Immature natural killer cell (primary cell): ENCODE data around the gene SLAMF1. TPM values are rescaled to one million over a fixed set of nuclear protein-coding genes. Genes with fewer than 3 reads are reported as not detected.
A peak's percentile ranks its signal among the peaks of the same experiment; 100 is the strongest.
"Not testable (repeated sequence)": the region's sequence is repeated elsewhere in the genome, so short reads cannot be mapped to it uniquely, and the experiment has no call there.

ENCODE experiments used
- DNase-seq, 3 donors: peaks; one replicate each; pipeline ENCODE4 v3.0.0; 2022; ENCODE audit warnings: mixed read lengths in 1 of 3
- H3K27ac Mint-ChIP-seq, 6 donors: one replicate each; pipeline ENCODE4 v1.8.0; 2020; ENCODE audit warnings: mixed read lengths in 6 of 6, mild to moderate bottlenecking in 5 of 6, inconsistent platforms in 4 of 6, moderate library complexity in 3 of 6
- H3K27me3 Mint-ChIP-seq, 3 donors: one replicate each; pipeline ENCODE4 v1.8.0; 2020 to 2021; ENCODE audit warnings: low read depth in 3 of 3, mild to moderate bottlenecking in 3 of 3, mixed read lengths in 3 of 3, moderate library complexity in 3 of 3, inconsistent platforms in 1 of 3
- H3K36me3 Mint-ChIP-seq, 3 donors: one replicate each; pipeline ENCODE4 v1.8.0; 2020; ENCODE audit warnings: mixed read lengths in 3 of 3, inconsistent platforms in 2 of 3, mild to moderate bottlenecking in 2 of 3
- H3K4me1 Mint-ChIP-seq, 2 donors: one replicate each; pipeline ENCODE4 v1.8.0; 2020; ENCODE audit warnings: inconsistent platforms in 2 of 2, mild to moderate bottlenecking in 2 of 2, mixed read lengths in 2 of 2, moderate library complexity in 1 of 2
- H3K4me3 Mint-ChIP-seq, 5 donors: one replicate each; pipeline ENCODE4 v1.8.0; 2020; ENCODE audit warnings: mild to moderate bottlenecking in 5 of 5, mixed read lengths in 5 of 5, inconsistent platforms in 3 of 5, moderate library complexity in 3 of 5
- H3K9me3 Mint-ChIP-seq, 6 donors: one replicate each; pipeline ENCODE4 v1.8.0; 2020; ENCODE audit warnings: mild to moderate bottlenecking in 6 of 6, mixed read lengths in 6 of 6, inconsistent platforms in 4 of 6, moderate library complexity in 3 of 6
- polyA plus RNA-seq, 3 donors: library from polyadenylated mRNA; unstranded; fragments of 300-500 nt; fragmentation: Illumina TruSeq; gene quantifications; one replicate each; pipeline ENCODE4 v1.2.3, GENCODE V29; 2021

Gene SLAMF1
- polyA plus RNA-seq, 3 donors from 2014 or later: 0.12 to 0.21 TPM; not detected in 1

- no peak overlapping the region for H3K4me3 Mint-ChIP-seq
- no peaks in the 10 kb centered on the region for H3K36me3 Mint-ChIP-seq
- H3K27ac Mint-ChIP-seq: no peak overlapping the region
- no peaks in the 10 kb centered on the region for H3K9me3 Mint-ChIP-seq
- H3K4me1 Mint-ChIP-seq: peaks cover 39 to 44% of the 10 kb centered on the region in 2 donors
- H3K27me3 Mint-ChIP-seq: peaks cover 0 to 3% (median 2%) of the 10 kb centered on the region in 3 donors
- no peak for DNase-seq
Measured at GRCh38 chr1:160631983-160632625, 14.7 kb downstream of the SLAMF1 start.

- peaks cover 0 to 4% (median 3%) of the 10 kb centered on the region in 3 donors for H3K27me3 Mint-ChIP-seq
- no peak for DNase-seq
- peaks cover 31 to 36% of the 10 kb centered on the region in 2 donors for H3K4me1 Mint-ChIP-seq
- H3K36me3 Mint-ChIP-seq: peaks cover 0 to 3% (median 0%) of the 10 kb centered on the region in 3 donors
- H3K4me3 Mint-ChIP-seq: no peak overlapping the region
- H3K9me3 Mint-ChIP-seq: no peaks in the 10 kb centered on the region
- no peak overlapping the region for H3K27ac Mint-ChIP-seq
Measured at GRCh38 chr1:160630523-160631451, 16.1 kb downstream of the SLAMF1 start.

DNA sequence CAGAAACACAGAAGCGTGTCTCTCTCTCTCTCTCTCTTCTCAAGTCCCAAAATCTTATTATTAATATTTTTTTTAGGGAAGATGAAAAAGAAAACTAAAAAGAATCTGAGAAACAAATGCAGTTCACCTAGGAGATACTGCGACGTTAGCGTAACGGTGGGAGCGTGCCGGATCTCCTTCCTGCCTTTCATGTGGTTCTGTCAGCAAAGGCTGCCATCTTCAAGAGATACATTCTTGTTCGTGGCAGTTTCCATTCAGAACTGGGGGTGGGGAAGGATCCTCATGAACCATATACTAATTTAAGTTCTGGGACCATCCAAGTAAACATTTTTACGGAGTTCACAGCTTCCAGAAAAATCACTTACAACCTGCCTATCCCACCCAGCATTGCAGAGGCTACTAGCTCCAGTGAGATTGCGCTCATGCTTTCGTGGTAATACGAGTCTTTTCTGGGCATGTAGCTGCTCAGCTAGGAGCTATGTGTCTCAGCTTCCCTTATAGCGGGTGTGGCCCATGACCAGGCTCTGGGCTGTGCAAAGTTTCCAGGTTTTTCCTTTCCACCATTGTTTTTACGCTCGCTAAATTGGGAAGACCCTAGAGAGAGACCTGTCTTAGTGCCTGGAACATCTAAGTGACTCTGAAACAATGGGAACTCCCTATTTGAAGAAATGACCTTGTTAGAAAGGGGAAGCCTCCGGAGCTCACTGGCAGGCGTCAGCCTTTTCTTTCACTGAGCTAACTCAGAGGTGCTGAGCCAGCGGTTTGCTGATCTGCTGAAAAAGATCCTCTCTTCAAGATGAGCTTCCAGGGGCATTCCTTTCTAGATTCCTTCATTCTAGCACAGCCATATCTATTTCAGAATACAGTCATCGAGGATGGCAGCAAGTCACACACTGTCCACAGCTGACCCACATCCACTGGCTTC lies 17.3 kb downstream of the SLAMF1 start:
- Mint-ChIP-seq H3K9me3 (no peaks in the 10 kb centered on the region), H3K4me1 (peaks cover 28 to 36% of the 10 kb centered on the region in 2 donors), H3K27ac (no peak overlapping the region), H3K4me3 (peak overlapping the region in 1 of 5 donors; percentile 15), H3K36me3 (peaks cover 0 to 3% (median 0%) of the 10 kb centered on the region in 3 donors), H3K27me3 (peaks cover 0 to 4% (median 0%) of the 10 kb centered on the region in 3 donors)
- peak in 2 of 3 donors; percentile 19 to 27 for DNase-seq

DNA sequence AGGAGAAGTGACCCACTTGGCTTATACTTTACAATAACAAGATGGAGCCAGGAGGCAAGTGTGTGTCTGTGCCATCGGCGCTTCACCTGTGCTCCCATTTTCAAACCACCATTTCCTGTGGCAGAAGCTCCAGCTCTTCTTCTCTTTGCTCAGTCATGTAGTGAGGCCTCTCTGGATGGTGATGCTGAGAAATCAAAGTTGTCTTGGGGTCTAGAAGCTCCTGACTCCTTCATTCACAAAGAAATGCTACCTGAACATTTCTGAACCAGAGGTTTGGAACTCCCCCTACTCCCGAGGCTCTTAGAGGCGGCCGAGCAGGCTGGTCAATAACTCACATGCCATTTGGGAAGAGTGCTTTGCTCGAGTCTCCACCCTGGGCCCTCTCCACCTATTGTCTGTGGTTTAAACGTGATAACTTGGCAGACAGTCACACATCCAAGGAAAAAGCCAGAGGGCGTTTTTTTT lies 18.0 kb downstream of the SLAMF1 start:
- Mint-ChIP-seq H3K27me3 (peaks cover 0 to 4% (median 0%) of the 10 kb centered on the region in 3 donors), H3K36me3 (peaks cover 0 to 3% (median 0%) of the 10 kb centered on the region in 3 donors), H3K4me1 (peaks cover 34 to 43% of the 10 kb centered on the region in 2 donors), H3K9me3 (no peaks in the 10 kb centered on the region), H3K27ac (no peak overlapping the region), H3K4me3 (peak overlapping the region in 3 of 5 donors; percentile 7 to 15 (median 9))
- DNase-seq: no peak

DNA sequence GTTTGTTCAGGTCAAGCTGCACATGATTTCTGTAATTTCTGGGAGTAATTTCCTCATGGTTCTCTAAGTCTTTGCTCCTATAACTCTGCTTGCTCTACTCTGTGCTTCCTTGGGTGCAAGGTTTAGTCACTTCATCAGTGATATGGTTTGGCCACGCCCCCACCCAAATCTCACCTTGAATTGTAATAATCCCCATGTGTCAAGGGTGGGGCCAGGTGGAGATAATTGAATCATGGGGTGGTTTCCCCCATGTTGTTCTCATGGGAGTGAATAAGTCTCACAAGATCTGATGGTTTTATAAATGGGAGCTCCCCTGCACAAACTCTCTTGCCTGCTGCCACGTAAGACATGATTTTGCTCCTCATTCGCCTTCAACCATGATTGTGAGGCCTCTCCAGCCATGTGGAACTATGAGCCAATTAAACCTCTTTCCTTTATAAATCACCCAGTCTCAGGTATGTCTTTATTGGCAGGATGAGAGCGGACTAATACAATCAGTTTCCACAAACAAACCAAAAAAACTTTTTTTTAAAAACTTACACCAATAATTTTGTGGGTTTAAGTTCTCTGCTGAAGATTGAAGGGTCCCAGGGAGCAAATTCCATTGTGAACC lies 19.1 kb downstream of the SLAMF1 start:
- not testable (repeated sequence) for H3K4me3 Mint-ChIP-seq

DNA sequence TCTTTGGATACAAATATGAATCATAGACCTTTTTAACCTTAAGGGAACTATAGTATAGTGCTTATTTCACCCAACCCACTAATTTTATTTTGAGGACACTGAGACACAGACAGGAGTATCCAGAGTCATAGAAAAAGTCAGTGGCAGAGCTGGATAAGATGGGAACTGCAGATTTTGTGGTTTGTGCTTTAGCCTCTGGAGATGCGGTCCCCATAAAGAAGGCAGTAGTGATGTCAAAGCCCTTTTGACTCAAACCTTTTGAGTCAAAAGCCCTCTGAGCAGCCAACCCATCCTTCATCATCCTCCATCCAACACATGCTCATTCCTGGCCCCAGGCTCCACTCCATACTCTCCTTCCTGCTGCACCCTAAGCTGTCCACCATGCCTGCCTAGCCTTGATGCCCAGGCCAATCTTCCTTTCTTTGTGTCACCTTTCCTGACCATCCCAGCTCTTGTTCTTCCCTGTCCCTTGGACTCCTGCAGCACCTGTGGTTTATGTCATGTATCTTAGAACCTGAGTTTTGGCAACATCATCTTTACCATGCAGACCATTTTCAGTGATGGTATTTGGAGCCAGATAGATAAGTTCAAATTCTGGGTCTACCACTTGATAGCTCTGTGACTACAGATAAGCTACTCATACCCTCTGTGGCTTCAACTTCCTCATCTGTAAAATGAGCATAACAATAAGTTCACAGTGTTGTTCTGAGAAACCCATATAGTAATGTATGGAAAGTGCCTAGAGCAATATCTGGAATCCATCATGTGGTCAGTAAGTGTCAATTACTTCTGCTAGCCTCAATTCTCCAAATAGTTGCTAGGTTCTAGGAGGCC lies 20.1 kb downstream of the SLAMF1 start:
- no peak for DNase-seq
- Mint-ChIP-seq H3K27ac (no peak overlapping the region), H3K36me3 (peaks cover 0 to 3% (median 0%) of the 10 kb centered on the region in 3 donors), H3K27me3 (peaks cover 0 to 2% (median 1%) of the 10 kb centered on the region in 3 donors), H3K4me1 (peaks cover 37 to 48% of the 10 kb centered on the region in 2 donors), H3K9me3 (no peaks in the 10 kb centered on the region), H3K4me3 (no peak overlapping the region)

More for the DNA sequence above, 19.1 kb downstream of the SLAMF1 start:
- not testable (repeated sequence) for DNase-seq, H3K27me3 Mint-ChIP-seq, H3K27ac Mint-ChIP-seq, H3K36me3 Mint-ChIP-seq, H3K9me3 Mint-ChIP-seq
- H3K4me1 Mint-ChIP-seq: peaks cover 38 to 50% of the 10 kb centered on the region in 2 donors

DNA sequence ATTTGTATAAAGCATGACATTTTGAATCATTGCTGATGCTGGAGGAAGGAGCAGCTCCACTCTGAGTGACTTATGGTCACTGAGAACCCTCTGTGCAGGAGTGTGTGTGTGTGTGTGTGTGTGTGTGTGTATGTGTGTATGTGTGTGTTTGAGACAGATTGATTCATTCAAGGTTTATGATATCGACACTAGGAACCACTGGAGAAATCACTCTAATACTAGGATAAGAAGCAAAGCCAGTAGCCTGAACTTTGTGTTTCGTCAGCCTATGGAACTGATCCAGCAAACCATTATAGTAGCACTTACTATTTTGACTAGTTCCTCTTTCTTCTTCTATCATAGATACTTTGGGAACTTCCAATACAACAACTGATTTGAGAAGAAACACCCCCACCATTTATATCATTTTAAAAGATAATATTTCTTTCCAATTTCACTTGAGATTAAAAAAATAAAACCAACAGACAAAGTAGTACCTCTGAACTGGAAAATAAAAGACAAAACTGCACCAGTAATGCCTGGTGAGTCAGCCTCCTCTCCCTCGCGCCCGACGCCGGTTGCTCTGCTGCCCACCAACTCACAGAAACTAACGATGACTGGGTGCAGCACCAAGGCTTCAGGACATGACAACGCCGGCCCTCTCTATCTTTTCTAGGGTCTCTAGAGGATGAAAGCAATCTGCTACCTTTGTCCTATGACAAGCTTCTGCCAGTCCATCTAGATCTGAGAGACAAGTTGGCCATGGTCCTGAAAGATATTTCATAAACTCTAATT lies 20.9 kb downstream of the SLAMF1 start:
- Mint-ChIP-seq H3K27ac (no peak overlapping the region), H3K4me1 (peaks cover 34 to 43% of the 10 kb centered on the region in 2 donors), H3K9me3 (no peaks in the 10 kb centered on the region)

GRCh38 chr1:160625321-160625720 lies 21.5 kb downstream of the SLAMF1 start:
- Mint-ChIP-seq H3K27me3 (peaks cover 1 to 2% (median 2%) of the 10 kb centered on the region in 3 donors), H3K27ac (no peak overlapping the region), H3K9me3 (no peaks in the 10 kb centered on the region), H3K36me3 (peaks cover 0 to 3% (median 0%) of the 10 kb centered on the region in 3 donors), H3K4me3 (no peak overlapping the region), H3K4me1 (peaks cover 34 to 43% of the 10 kb centered on the region in 2 donors)
- DNase-seq: no peak

More for the DNA sequence above, 20.9 kb downstream of the SLAMF1 start:
- no peak for DNase-seq
- H3K36me3 Mint-ChIP-seq: peaks cover 0 to 3% (median 0%) of the 10 kb centered on the region in 3 donors
- peaks cover 1 to 2% (median 2%) of the 10 kb centered on the region in 3 donors for H3K27me3 Mint-ChIP-seq
- no peak overlapping the region for H3K4me3 Mint-ChIP-seq

- H3K27me3 Mint-ChIP-seq: peaks cover 1 to 2% (median 2%) of the 10 kb centered on the region in 3 donors
- H3K36me3 Mint-ChIP-seq: peaks cover 0 to 3% (median 0%) of the 10 kb centered on the region in 3 donors
- no peak overlapping the region for H3K27ac Mint-ChIP-seq
- no peaks in the 10 kb centered on the region for H3K9me3 Mint-ChIP-seq
- peaks cover 30 to 43% of the 10 kb centered on the region in 2 donors for H3K4me1 Mint-ChIP-seq
- no peak for DNase-seq
- no peak overlapping the region for H3K4me3 Mint-ChIP-seq
Measured at GRCh38 chr1:160624464-160624863, 22.4 kb downstream of the SLAMF1 start.

GRCh38 chr1:160623862-160624261 lies 23.0 kb downstream of the SLAMF1 start:
- Mint-ChIP-seq H3K27ac (no peak overlapping the region), H3K4me3 (no peak overlapping the region), H3K4me1 (peaks cover 30 to 44% of the 10 kb centered on the region in 2 donors), H3K27me3 (peaks cover 1 to 4% (median 2%) of the 10 kb centered on the region in 3 donors), H3K9me3 (no peaks in the 10 kb centered on the region), H3K36me3 (peaks cover 0 to 3% (median 0%) of the 10 kb centered on the region in 3 donors)
- DNase-seq: no peak

GRCh38 chr1:160623227-160623633 lies 23.6 kb downstream of the SLAMF1 start:
- Mint-ChIP-seq H3K4me1 (peaks cover 27 to 40% of the 10 kb centered on the region in 2 donors), H3K27ac (no peak overlapping the region), H3K4me3 (no peak overlapping the region), H3K36me3 (peaks cover 0 to 3% (median 0%) of the 10 kb centered on the region in 3 donors), H3K27me3 (peaks cover 1 to 5% (median 2%) of the 10 kb centered on the region in 3 donors), H3K9me3 (no peaks in the 10 kb centered on the region)
- DNase-seq: no peak
